NB4 (cell line): Measurements from ENCODE around the gene SLC19A1.

ENCODE experiments used
- MAX ChIP-seq: IDR thresholded peaks from 2 replicates; pipeline ENCODE4 v1.6.1; 2011; ENCODE audit warnings: low read depth, low read length
- POLR2A ChIP-seq: IDR thresholded peaks from 2 replicates; pipeline ENCODE4 v1.6.1; 2011; ENCODE audit warnings: mild to moderate bottlenecking; ENCODE audit not compliant: insufficient read length; ENCODE audit errors: extremely low read depth
- TF ChIP-seq, protein P1 (sequence below): IDR thresholded peaks from one replicate; pipeline ENCODE4 v1.5.1; 2012; ENCODE audit warnings: low read depth, low read length

- no peak for TF ChIP-seq POLR2A
- TF ChIP-seq, protein P1, sequence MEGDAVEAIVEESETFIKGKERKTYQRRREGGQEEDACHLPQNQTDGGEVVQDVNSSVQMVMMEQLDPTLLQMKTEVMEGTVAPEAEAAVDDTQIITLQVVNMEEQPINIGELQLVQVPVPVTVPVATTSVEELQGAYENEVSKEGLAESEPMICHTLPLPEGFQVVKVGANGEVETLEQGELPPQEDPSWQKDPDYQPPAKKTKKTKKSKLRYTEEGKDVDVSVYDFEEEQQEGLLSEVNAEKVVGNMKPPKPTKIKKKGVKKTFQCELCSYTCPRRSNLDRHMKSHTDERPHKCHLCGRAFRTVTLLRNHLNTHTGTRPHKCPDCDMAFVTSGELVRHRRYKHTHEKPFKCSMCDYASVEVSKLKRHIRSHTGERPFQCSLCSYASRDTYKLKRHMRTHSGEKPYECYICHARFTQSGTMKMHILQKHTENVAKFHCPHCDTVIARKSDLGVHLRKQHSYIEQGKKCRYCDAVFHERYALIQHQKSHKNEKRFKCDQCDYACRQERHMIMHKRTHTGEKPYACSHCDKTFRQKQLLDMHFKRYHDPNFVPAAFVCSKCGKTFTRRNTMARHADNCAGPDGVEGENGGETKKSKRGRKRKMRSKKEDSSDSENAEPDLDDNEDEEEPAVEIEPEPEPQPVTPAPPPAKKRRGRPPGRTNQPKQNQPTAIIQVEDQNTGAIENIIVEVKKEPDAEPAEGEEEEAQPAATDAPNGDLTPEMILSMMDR = no peak
- no peak for TF ChIP-seq MAX
Observed at GRCh38 chr21:45491056-45491455, 51.2 kb downstream of the SLC19A1 start.
